GM12873 (cell line): Measurements from ENCODE around the gene PCK1.

Experiments used
- CTCF ChIP-seq: IDR thresholded peaks from 2 replicates; pipeline ENCODE4 v1.5.1; 2012; ENCODE audit warnings: low read depth, mild to moderate bottlenecking, moderate library complexity, low read length, control low read depth; ENCODE audit not compliant: insufficient read depth; ENCODE audit errors: missing control alignments

PCK1 gene

GRCh38 chr20:57601737-57602136 lies 40.8 kb downstream of the PCK1 start:
- TF ChIP-seq CTCF = no peak

GRCh38 chr20:57603120-57603519 lies 42.2 kb downstream of the PCK1 start:
- TF ChIP-seq CTCF = no peak

- no peak for TF ChIP-seq CTCF
Observed at GRCh38 chr20:57605045-57605444, 44.1 kb downstream of the PCK1 start.

- no peak for TF ChIP-seq CTCF
Observed at GRCh38 chr20:57605878-57606277, 45.0 kb downstream of the PCK1 start.

GRCh38 chr20:57608516-57608915 lies 47.6 kb downstream of the PCK1 start:
- TF ChIP-seq CTCF = no peak

- no peak for TF ChIP-seq CTCF
Observed at GRCh38 chr20:57609086-57609841, 48.4 kb downstream of the PCK1 start.

GRCh38 chr20:57609842-57610167 lies 48.9 kb downstream of the PCK1 start:
- peak; percentile 46 for TF ChIP-seq CTCF
